ENCODE measurements around the gene TUBA8.

The TUBA8 gene

DNA sequence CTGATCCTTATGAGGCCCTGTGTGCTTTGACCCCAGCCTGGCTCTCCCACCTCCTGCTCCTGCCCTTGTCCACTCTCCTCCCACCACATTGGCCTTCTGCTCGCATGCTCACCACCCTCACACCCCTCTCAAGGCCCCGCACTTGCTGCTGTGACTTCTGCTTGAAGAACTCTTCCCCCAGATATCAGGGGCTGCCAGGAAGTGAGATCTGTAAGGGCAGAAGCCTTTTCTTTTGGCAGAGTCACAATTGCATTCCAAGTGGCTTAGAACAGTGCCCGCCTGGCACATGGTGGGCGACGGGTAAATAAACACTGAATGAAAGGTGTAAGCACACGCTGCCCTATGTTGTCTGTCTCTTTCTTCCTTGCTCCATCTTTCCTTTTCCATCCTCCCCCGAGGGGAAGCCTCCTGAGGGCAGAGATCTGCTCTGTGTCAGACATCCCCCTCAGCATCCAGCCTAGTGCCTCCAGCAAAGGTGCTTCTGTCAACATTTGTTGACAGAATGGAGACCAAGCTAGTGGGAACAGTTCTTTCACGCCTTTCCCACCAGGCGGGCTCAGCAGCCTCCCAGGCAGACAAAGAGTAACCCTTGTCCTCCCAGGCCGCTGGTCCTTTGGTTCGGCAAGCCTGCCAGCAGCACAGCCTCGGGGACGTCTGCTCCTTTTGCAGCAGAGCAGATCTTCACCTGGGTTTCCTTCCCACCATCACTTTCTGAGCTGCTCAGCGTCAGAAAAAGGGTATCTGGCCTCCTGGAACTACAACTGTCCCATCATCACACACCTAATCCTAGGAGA lies 42.9 kb upstream of the TUBA8 start:
- no peak for DNase-seq (ENCODE audit: low read depth in 1 of 2, low spot score in 1 of 2)
- Histone ChIP-seq H3K27me3 (ENCODE audit: insufficient read depth, poor library complexity, severe bottlenecking) (peaks cover 7% of the 10 kb centered on the region), H3K27ac (replicated peaks) (no peak overlapping the region), H3K4me3 (replicated peaks; ENCODE audit: insufficient read depth, low read length) (no peak overlapping the region)
- TF ChIP-seq CTCF (IDR thresholded peaks at IDR 0.05; ENCODE audit: insufficient read depth, low read length) (no peak), POLR2AphosphoS5 (IDR thresholded peaks at IDR 0.05; ENCODE audit: low read depth) (no peak), SPI1 (IDR thresholded peaks at IDR 0.05; ENCODE audit: borderline replicate concordance, low read depth) (no peak), GABPA (IDR thresholded peaks at IDR 0.05; ENCODE audit: low read depth) (no peak)
- TF ChIP-seq, protein P1, sequence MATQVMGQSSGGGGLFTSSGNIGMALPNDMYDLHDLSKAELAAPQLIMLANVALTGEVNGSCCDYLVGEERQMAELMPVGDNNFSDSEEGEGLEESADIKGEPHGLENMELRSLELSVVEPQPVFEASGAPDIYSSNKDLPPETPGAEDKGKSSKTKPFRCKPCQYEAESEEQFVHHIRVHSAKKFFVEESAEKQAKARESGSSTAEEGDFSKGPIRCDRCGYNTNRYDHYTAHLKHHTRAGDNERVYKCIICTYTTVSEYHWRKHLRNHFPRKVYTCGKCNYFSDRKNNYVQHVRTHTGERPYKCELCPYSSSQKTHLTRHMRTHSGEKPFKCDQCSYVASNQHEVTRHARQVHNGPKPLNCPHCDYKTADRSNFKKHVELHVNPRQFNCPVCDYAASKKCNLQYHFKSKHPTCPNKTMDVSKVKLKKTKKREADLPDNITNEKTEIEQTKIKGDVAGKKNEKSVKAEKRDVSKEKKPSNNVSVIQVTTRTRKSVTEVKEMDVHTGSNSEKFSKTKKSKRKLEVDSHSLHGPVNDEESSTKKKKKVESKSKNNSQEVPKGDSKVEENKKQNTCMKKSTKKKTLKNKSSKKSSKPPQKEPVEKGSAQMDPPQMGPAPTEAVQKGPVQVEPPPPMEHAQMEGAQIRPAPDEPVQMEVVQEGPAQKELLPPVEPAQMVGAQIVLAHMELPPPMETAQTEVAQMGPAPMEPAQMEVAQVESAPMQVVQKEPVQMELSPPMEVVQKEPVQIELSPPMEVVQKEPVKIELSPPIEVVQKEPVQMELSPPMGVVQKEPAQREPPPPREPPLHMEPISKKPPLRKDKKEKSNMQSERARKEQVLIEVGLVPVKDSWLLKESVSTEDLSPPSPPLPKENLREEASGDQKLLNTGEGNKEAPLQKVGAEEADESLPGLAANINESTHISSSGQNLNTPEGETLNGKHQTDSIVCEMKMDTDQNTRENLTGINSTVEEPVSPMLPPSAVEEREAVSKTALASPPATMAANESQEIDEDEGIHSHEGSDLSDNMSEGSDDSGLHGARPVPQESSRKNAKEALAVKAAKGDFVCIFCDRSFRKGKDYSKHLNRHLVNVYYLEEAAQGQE (IDR thresholded peaks at IDR 0.05; ENCODE audit: insufficient replicate concordance, low read depth), result no peak

- no peak for DNase-seq (ENCODE audit: low read depth in 1 of 2, low spot score in 1 of 2)
- TF ChIP-seq SPI1 (IDR thresholded peaks at IDR 0.05; ENCODE audit: borderline replicate concordance, low read depth), result no peak
- Histone ChIP-seq H3K4me3 (replicated peaks; ENCODE audit: insufficient read depth, low read length) (no peak overlapping the region), H3K27me3 (ENCODE audit: insufficient read depth, poor library complexity, severe bottlenecking) (peaks cover 7% of the 10 kb centered on the region), H3K27ac (replicated peaks) (no peak overlapping the region)
Observed at GRCh38 chr22:18068381-18068988, 42.1 kb upstream of the TUBA8 start.

DNA sequence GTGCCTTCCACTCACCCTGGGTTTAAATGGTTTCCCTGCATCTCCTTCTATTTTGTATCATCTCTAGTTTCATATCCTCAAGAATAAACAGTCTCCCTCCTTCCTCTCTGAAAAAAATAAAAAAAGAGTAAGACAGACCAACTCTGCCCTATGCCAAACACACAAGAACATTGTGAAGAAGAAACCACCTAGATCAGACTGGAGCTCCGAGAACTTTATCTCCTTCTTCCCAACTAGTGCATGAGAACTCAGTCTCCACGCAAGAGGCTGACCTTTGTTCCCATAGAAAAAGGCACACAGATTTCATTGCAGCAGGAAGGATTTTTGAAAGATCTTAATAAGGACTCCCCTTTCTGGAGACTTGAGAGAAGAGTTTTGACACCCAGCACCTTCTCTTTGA lies 41.6 kb upstream of the TUBA8 start:
- Histone ChIP-seq H3K27ac (replicated peaks) (no peak overlapping the region), H3K4me3 (replicated peaks; ENCODE audit: insufficient read depth, low read length) (no peak overlapping the region), H3K27me3 (ENCODE audit: insufficient read depth, poor library complexity, severe bottlenecking) (peaks cover 7% of the 10 kb centered on the region)
- no peak for DNase-seq (ENCODE audit: low read depth in 1 of 2, low spot score in 1 of 2)
- TF ChIP-seq SPI1 (IDR thresholded peaks at IDR 0.05; ENCODE audit: borderline replicate concordance, low read depth), result no peak
- no peak for TF ChIP-seq POLR2AphosphoS5 (IDR thresholded peaks at IDR 0.05; ENCODE audit: low read depth)
- TF ChIP-seq GABPA (IDR thresholded peaks at IDR 0.05; ENCODE audit: low read depth), result no peak
- TF ChIP-seq, protein P1 (IDR thresholded peaks at IDR 0.05; ENCODE audit: insufficient replicate concordance, low read depth), result no peak
- TF ChIP-seq CTCF (IDR thresholded peaks at IDR 0.05; ENCODE audit: insufficient read depth, low read length), result no peak

GRCh38 chr22:18070041-18070440 lies 40.6 kb upstream of the TUBA8 start:
- no peak for DNase-seq (ENCODE audit: low read depth in 1 of 2, low spot score in 1 of 2)
- no peak overlapping the region for H3K27ac ChIP-seq (replicated peaks)
- no peak overlapping the region for H3K4me3 ChIP-seq (replicated peaks; ENCODE audit: insufficient read depth, low read length)
- TF ChIP-seq POLR2AphosphoS5 (IDR thresholded peaks at IDR 0.05; ENCODE audit: low read depth), result no peak
- TF ChIP-seq SPI1 (IDR thresholded peaks at IDR 0.05; ENCODE audit: borderline replicate concordance, low read depth), result no peak
- TF ChIP-seq, protein P1 (IDR thresholded peaks at IDR 0.05; ENCODE audit: insufficient replicate concordance, low read depth), result no peak
- TF ChIP-seq GABPA (IDR thresholded peaks at IDR 0.05; ENCODE audit: low read depth), result no peak
- no peak for TF ChIP-seq CTCF (IDR thresholded peaks at IDR 0.05; ENCODE audit: insufficient read depth, low read length)
- peaks cover 7% of the 10 kb centered on the region for H3K27me3 ChIP-seq (ENCODE audit: insufficient read depth, poor library complexity, severe bottlenecking)
